Fibroblast of gingiva (primary cell): Measurements from ENCODE around the gene THRA.
A peak's percentile ranks its signal among the peaks of the same experiment; 100 is the strongest.
"Not testable (repeated sequence)": the region's sequence is repeated elsewhere in the genome, so short reads cannot be mapped to it uniquely, and the experiment has no call there.

Experiments used
- DNase-seq: peaks from one replicate; pipeline ENCODE4 v3.0.0-alpha.2; 2011; ENCODE audit warnings: low read depth

The THRA gene

DNA sequence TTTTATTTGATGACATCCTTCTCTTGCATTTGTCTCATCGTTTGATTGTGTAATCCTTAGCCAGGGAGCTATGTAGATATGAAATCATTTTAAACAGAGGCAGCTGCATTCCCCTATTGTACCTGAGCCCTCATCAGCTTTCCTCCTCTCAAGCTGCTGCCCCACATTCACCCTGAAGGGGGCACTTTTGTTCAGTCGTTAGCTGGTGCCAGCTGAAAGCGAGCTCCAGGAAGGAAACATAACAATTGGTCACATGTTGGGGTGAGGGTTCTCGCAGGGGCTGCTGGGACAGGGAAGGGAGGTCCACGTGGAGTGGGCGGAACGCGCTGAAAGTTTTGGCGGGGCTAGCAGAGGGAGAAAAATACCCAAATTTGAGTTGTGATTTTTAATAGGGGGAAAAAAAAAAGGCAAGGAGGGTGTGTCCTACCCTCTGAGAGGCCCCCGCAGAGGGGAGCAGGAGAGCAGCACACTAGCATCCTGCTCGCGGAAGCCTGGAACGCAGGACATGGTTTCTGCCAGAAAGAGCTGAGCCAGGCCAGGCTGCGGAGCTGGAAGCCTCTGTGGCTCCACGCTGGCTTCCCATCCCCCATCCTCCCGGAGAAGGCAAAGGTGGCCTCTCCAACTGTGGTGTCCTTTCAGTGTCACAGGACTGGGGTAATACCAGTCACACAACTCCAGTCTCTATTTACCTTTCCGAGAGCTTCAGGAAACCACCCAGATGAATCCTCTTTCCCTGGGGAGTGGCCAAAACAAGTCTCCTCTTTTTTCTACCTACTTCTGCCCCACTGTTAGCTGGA lies 50.5 kb downstream of the THRA start:
- peak; percentile 91 for DNase-seq

DNA sequence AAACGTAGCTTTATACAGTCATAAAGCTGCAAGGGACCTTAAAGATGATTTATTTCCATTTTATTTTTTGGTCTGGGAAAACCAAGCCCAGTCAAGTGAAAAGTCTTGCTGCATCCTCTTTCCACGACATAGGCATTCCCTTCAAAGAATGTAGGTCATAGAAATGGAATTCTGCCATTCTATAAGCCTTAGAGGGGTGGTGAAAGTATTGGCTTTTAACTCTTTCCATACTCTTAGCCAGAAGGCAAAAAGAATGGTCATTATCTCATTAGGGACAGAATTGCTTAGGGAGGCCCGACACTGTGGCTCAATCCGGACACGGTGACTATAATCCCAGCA lies 51.1 kb downstream of the THRA start:
- DNase-seq, result no peak

- no peak for DNase-seq
Observed at GRCh38 chr17:40115101-40115436, 52.3 kb downstream of the THRA start.

DNA sequence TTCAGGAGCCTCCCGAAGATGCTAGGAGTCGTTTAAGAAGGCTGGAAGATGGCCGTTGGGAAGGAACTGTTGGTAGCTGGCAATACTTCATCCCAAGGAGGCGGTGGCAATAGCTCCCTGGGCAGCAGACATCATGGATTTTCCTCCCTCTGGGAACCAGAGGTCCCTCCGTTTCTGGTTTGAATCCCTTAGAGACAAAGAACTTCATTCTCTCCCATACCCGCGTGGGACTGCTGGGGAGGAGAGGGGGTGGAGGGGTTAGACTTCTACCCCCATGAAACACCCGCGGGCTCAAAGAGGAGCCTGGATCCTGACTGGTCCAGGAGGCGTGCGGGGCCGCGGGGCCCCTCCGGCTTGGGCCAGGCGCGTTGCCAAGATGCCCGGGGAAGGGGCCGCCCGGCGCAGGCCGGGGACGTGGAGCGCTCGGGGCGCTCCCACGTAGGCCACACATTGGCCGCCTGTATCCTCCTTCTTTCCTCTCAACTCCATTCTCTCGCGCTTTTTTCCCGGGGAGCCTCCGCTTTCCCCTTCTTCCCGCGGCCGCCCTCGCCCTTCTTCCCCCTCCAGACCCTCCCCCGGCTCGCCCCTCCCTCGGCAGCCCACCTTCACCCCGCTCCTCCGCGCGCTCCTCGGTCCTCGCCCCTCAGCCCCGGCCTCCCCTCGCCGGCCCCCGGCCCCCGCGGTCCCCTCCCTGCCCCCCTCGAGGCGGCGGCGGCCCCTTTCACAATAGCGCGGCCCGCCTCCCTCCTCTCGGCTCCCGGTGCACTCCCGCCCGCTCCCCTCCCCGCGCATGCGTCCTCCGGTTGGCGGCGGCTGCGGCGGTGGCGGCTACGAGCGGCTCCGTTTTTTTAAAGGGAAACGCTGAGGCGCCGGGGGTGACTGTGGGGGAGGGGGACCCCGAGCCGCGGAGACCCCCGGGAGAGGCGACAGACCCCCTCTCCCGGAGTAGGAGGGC lies 58.7 kb downstream of the THRA start, which contains the start of gene MSL1:
Gene MSL1, plus strand, starts transcription at position 791 of the 955 bp plus-strand sequence. CDS start 642 bp downstream, outside the sequence.
- DNase-seq, result peak; percentile 83

DNA sequence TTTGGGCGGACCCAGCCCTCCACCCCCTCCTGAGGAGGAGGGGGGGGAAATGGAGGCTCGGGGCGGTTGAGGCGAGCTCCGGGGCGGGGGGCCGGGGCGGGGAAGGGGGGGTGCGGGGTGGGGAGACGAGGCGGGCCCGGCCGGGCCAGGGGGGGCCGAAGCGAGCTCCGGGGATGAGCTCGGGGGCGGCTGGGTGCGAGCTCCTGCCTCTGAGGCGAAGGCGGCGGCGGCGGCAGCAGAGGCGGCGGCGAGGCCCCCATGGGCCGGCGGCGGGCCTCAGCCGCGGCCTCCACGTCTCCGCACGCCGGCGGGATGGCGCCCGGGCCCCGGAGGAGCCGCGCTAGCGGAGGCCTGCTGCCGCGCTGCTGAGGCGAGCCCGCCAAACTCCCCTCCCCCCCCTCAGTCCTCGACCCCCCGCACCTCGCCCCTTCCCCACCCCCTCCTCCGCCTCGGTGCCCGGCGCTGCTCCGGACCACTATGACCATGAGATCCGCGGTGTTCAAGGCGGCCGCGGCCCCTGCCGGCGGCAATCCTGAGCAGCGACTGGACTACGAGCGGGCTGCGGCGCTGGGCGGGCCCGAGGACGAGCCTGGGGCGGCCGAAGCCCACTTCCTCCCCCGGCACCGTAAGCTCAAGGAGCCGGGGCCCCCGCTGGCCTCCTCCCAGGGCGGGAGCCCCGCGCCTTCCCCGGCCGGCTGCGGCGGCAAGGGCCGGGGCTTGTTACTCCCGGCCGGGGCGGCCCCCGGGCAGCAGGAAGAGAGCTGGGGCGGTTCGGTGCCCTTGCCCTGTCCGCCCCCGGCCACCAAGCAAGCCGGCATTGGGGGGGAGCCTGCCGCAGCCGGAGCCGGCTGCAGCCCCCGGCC lies 59.6 kb downstream of the THRA start:
- no peak for DNase-seq

GRCh38 chr17:40122999-40123810 lies 60.4 kb downstream of the THRA start:
- DNase-seq, result no peak

GRCh38 chr17:40123811-40124114 lies 61.0 kb downstream of the THRA start:
- DNase-seq, result no peak

DNA sequence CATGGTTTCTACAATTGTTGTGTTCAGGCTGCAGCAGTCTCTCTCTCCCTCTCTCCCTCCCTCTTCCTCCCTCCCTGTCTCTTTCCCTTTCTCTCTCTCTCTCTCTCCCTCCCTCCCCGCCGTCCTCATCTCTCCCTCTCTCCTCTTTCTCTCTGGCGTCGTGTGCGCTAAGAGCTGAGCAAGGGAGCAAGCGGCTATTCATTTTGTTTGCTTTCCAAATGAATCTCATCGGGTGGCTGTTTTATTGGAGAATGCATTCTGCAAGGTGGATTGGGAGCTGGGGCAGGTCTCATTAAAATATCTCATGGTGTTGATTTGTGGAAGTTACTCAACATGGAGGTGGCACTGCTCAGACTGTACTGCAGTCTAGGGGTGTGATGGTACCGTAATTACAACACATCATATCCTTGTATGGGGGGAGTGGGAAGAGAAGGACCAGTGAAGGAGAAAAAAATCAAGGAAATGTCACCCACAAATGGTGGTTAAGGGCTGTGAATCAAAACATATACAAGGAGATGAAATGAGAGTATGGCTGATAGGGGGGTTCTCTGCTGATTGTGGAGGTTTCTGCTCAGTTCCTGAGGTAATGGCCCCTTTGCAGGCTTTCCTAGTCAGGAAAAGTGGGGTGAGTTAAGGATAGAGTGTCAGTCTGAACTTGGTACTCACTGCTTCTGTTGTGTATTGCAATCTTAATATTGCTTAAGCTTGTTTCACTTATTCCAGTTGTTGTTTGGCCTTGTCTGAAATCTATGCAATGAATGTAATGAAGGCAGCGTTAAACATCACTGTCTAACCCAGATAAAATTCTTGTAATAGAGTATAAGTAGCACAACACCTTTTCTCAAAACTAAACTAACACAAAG lies 61.7 kb downstream of the THRA start:
- peak; percentile 63 for DNase-seq

GRCh38 chr17:40129498-40129897 lies 66.7 kb downstream of the THRA start:
- no peak for DNase-seq

DNA sequence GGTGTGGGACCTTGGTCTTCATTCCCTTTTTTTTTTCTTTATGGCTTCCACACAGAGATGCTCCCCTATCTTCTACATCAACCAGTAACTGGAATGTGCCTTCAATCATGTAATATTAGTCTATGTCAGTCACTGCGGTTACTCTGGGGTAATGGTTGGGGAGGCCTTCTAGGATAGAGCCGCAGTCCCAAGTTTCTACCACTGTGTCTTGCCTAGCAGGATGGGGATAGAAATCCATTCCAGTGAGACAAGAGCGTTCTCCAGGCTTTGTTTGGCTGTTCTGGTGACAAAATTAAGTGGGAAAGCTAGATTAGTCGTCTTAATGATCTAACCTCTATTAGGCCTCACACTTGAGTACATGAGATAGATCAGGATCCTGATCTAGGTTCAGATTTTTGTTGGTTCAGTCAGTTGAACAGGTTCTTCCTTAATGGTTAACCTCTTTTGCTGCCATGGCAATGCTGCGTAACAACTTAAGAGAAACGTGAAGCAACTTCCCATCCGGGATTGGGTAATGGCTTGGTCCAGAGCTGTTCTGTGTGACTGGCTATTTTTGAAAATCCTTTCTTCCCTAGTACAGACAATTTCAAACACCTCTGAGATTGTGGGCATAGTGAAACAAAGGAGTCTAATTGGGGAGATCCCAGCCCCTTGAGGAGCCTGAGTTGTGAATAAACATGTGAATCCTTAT lies 67.7 kb downstream of the THRA start:
- DNase-seq, result peak; percentile 69

- no peak for DNase-seq
Observed at GRCh38 chr17:40134184-40134583, 71.4 kb downstream of the THRA start.

DNA sequence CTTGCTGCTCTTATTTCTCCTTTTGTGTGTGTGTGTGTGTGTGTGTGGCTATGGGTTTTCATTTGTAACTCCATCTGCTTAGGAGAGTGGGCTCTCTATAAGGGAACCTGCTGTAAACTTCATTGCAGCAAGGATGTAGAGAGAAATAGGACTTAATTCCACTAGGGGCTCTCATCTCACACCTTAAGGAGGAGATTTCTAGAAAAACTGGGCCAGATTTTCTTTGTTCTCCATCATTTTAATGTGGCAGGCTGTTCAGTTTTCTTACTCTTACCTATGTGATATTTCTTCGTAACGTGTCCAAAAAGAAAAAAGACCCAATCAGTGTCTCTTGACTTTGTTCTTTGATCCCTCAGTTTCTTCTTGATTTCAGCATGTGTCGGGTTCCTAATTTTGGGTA lies 73.1 kb downstream of the THRA start:
- no peak for DNase-seq

GRCh38 chr17:40139566-40140058 lies 76.8 kb downstream of the THRA start:
- DNase-seq, result no peak

DNA sequence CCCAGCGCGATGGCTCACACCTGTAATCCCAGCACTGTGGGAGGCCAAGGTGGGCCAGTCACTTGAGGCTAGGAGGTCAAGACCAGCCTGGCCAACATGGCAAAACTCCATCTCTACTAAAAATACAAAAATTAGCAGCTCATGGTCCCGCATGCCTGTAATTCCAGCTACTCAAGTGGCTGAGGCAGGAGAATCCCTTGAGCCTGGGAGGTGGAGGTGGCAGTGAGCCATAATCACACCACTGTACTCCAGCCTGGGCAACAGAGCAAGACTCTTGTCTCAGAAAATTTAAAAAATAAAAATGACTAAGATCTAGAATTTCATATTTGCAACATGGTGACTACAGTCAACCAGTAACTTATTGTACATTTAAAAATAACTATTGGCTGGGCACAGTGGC lies 80.4 kb downstream of the THRA start:
- DNase-seq, result not testable (repeated sequence)
